Gastrocnemius medialis (tissue), 4 donors: ENCODE measurements around the gene CCDC80.

Source experiments
- POLR2A ChIP-seq, 2 donors: fragments of 450-650 bp; IDR thresholded peaks; one replicate each; pipeline ENCODE4 v1.6.1; 2017; ENCODE audit warnings: antibody characterized with exemption in 2 of 2, mild to moderate bottlenecking in 2 of 2, moderate library complexity in 2 of 2
- TF ChIP-seq, protein P1 (sequence below), 5 experiments: fragments of 450-650 bp in 3 of 5; fragments of 200-600 bp in 2 of 5; sonication (generic) in 2 of 5; IDR thresholded peaks in 4 of 5; conservative IDR thresholded peaks in 1 of 5; 1 replicate in 4 of 5; 2 replicates in 1 of 5; pipeline ENCODE4 v1.5.1; 2016 to 2019; ENCODE audit warnings: antibody characterized with exemption in 5 of 5, mild to moderate bottlenecking in 3 of 5, moderate library complexity in 3 of 5

DNA sequence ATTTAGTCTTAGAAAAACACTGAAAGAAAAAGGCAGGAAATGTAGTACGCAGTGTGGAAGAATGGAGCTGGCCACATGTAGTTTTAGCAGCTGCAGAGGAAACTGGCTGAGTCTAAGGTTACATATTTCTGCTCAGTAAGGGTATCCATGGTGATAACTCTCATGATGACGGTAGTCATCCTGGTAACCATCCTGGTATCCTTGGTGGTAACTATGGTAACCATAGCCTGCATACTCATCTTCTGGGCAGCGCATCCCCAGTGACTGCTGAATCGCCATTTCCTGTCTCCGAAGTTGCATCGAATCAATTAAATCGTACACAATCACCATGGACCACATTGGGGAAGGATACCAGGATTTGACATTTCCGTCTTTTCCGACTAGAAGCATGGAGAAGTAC lies 35.7 kb downstream of the CCDC80 start:
- TF ChIP-seq, protein P1, sequence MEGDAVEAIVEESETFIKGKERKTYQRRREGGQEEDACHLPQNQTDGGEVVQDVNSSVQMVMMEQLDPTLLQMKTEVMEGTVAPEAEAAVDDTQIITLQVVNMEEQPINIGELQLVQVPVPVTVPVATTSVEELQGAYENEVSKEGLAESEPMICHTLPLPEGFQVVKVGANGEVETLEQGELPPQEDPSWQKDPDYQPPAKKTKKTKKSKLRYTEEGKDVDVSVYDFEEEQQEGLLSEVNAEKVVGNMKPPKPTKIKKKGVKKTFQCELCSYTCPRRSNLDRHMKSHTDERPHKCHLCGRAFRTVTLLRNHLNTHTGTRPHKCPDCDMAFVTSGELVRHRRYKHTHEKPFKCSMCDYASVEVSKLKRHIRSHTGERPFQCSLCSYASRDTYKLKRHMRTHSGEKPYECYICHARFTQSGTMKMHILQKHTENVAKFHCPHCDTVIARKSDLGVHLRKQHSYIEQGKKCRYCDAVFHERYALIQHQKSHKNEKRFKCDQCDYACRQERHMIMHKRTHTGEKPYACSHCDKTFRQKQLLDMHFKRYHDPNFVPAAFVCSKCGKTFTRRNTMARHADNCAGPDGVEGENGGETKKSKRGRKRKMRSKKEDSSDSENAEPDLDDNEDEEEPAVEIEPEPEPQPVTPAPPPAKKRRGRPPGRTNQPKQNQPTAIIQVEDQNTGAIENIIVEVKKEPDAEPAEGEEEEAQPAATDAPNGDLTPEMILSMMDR (IDR thresholded peaks at IDR 0.05 in 4 of 5, conservative IDR thresholded peaks at IDR 0.05 in 1 of 5), result no peak
- TF ChIP-seq POLR2A (IDR thresholded peaks at IDR 0.05), result no peak
